Measurements from ENCODE around the gene GRM7.

Gene GRM7

DNA sequence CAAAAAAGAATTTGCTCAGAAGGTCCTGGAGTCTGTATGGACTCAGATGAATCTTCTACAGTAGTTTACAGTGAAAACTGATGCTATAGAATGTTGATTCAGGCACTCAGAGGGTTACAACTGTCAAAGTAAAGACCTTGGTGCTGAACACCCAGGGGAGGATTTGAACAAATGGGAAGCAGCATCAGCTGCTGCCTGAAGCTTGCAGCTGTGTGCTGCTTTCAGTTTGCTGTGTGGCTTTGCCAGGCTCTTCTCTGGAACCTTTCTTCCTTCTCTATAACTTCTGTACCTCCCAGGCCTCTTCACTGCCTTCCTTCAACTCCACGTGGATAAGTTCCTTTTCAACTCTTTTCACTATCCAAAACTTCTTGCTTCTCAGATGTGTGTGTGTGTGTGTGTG lies 214.2 kb downstream of the GRM7 start:
- H3K27ac ChIP-seq: no peak overlapping the region
- DNase-seq (ENCODE audit: low spot score): no peak
- H3K4me3 ChIP-seq: no peak overlapping the region
- TF ChIP-seq, protein P1, sequence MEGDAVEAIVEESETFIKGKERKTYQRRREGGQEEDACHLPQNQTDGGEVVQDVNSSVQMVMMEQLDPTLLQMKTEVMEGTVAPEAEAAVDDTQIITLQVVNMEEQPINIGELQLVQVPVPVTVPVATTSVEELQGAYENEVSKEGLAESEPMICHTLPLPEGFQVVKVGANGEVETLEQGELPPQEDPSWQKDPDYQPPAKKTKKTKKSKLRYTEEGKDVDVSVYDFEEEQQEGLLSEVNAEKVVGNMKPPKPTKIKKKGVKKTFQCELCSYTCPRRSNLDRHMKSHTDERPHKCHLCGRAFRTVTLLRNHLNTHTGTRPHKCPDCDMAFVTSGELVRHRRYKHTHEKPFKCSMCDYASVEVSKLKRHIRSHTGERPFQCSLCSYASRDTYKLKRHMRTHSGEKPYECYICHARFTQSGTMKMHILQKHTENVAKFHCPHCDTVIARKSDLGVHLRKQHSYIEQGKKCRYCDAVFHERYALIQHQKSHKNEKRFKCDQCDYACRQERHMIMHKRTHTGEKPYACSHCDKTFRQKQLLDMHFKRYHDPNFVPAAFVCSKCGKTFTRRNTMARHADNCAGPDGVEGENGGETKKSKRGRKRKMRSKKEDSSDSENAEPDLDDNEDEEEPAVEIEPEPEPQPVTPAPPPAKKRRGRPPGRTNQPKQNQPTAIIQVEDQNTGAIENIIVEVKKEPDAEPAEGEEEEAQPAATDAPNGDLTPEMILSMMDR (IDR thresholded peaks at IDR 0.05): no peak

DNA sequence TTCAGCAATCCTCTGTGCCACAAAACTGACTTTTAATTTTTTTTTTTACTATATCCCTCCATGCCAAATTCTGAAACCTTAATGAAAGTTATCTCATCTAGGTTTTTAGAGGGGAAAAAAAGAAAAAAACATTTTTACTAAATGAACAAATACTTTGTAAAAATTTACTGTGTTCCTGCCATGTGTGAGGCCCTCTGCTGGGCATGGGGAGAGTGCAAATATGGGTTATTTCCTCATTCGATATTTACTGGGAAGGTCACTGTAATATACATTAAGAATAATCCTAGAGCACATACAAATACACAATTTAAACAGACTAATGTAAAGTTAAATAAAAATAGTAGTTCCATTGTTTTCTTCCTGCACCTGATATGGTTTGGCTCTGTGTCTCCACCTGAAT lies 215.0 kb downstream of the GRM7 start:
- Histone ChIP-seq H3K4me3 (no peak overlapping the region), H3K27ac (no peak overlapping the region)
- TF ChIP-seq, protein P1 (IDR thresholded peaks at IDR 0.05): no peak
- no peak for DNase-seq (ENCODE audit: low spot score)

DNA sequence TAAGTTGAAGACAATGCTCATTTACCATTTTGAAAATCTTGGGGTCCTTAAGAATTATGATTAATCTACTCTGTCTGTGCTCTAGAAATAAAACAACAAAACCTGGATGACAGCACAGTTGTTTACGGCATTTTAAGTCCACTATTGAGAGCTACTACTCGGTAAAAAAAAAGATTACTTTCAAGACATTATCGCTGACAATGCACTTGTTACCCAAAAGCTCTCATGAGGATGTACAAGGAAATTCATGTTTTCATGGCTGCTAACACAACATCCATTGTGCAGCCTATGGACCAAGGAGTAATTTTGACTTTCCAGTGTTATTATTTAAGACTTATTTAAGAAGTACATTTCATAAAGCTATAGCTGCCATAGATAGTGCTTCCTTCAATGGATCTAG lies 221.3 kb downstream of the GRM7 start:
- no peak for DNase-seq (ENCODE audit: low spot score)
- TF ChIP-seq, protein P1 (IDR thresholded peaks at IDR 0.05): no peak
- Histone ChIP-seq H3K27ac (no peak overlapping the region), H3K4me3 (no peak overlapping the region)

DNA sequence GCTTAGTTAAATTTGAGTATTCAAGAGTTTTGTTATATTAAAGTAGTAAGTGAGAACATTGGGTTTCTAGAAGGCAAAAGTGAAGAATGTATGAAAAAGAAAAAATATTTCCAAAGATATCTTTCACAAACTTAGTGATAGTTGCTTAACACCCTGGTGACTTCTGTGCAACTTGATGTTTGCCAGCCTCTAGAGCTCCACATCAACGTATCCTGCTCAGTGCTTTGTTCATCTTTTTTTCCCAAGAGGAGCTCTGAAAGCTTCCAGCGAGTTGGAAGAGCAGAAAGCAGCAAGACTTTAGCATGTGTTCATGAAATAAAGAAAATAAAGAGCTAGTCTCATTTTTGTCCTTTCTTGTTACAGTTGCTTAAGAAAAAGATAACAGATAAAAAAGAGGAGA lies 225.5 kb downstream of the GRM7 start:
- no peak overlapping the region for H3K4me3 ChIP-seq
- H3K27ac ChIP-seq: no peak overlapping the region
- DNase-seq (ENCODE audit: low spot score): no peak
- TF ChIP-seq, protein P1 (IDR thresholded peaks at IDR 0.05): no peak

DNA sequence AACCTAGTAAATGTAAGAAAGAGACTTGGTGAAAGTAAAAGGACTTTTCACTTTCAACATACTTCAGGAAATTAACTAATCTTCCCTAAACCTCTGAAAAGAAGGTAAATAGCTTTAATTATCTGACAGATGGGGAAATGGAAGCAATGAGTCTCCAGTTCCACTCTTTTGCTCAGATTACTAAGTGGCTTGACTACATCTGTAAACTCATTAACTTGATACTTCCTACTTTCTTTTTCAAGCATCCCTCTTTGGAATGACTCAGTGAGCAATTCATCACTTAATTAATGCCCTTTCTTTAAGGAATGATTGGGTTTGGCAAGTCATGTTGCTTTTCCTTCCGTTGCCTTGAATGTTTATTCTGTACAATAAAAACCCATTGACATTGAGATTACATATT lies 234.2 kb downstream of the GRM7 start:
- TF ChIP-seq, protein P1 (IDR thresholded peaks at IDR 0.05): no peak
- no peak for DNase-seq (ENCODE audit: low spot score)
- no peak overlapping the region for H3K27ac ChIP-seq
- no peak overlapping the region for H3K4me3 ChIP-seq

DNA sequence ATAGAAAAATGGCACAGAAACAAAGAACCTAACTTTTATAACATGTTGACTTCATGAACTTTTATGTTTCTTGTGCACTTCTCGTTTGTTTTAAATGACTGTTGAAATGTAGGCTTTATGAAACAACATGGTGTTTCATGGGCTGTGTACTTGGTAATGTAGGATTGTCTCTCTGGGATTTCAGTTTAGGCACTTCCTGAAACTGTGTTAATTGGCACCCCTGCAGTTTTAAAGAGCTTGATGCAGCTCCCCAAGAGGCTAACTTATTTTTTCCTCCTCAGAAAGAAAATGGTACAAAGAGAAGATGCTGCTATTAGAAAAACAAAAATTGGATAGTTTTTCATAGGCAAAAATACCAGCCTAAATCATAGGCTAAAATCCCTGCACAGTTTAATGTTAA lies 239.2 kb downstream of the GRM7 start:
- TF ChIP-seq, protein P1 (IDR thresholded peaks at IDR 0.05): no peak
- DNase-seq (ENCODE audit: low spot score): no peak
- Histone ChIP-seq H3K27ac (no peak overlapping the region), H3K4me3 (no peak overlapping the region)

DNA sequence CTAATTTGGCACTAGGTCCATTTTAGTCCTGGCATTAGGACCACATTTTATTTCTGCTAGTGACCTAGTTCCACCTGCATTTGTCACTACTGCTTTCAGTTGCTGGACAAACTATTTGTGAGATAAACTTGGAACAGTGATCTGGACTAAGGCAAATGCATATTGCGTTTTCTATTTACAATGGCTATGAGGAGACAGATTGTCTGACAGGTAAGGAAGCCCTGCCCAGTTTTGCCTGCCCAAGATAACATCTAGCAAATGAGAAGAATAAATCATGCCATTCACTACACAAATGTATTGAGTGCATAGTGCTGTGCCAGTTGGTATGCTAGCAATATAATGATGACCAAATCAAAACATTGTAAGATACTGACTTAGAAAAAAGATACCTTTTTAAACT lies 245.7 kb downstream of the GRM7 start:
- no peak for DNase-seq (ENCODE audit: low spot score)
- Histone ChIP-seq H3K4me3 (no peak overlapping the region), H3K27ac (no peak overlapping the region)
- TF ChIP-seq, protein P1 (IDR thresholded peaks at IDR 0.05): no peak
